ENCODE measurements around the gene PTPRK. TPM values are rescaled to one million over a fixed set of nuclear protein-coding genes. Genes with fewer than 3 reads are reported as not detected.
A peak's percentile ranks its signal among the peaks of the same experiment; 100 is the strongest.

PTPRK gene
- total and polyA plus RNA-seq, 2 of the 13 experiments (the other 11 are each of a cell fraction or from before 2014, with no cell fraction given): 43.6 to 98.3 TPM

- Histone ChIP-seq H3K79me2 (ENCODE audit: insufficient read depth, low read length) (no peaks in the 10 kb centered on the region), H3K27me3 (ENCODE audit: control insufficient read depth in 1 of 2, insufficient read depth in 2 of 2, low read length in 2 of 2) (no peaks in the 10 kb centered on the region), H3K9ac (ENCODE audit: insufficient read depth, low read depth, low read length) (no peak overlapping the region), H3K4me3 (replicated peaks in 1 of 3; ENCODE audit: insufficient read depth in 1 of 3, low read depth in 2 of 3, low read length in 3 of 3) (no peak overlapping the region), H3K27ac (ENCODE audit: extremely low read length, insufficient read depth, low read length) (no peak overlapping the region), H3K4me2 (ENCODE audit: low read depth, low read length) (no peak overlapping the region), H3K4me1 (ENCODE audit: insufficient read depth, low read length) (no peaks in the 10 kb centered on the region), H3K36me3 (replicated peaks in 1 of 2; ENCODE audit: control insufficient read depth in 1 of 2, insufficient read depth in 2 of 2, low read length in 2 of 2) (peaks cover 3 to 29% of the 10 kb centered on the region in 2 experiments), H4K20me1 (ENCODE audit: insufficient read depth, low read length) (no peaks in the 10 kb centered on the region), H2AFZ (ENCODE audit: low read length) (no peak overlapping the region), H3K9me3 (ENCODE audit: low read length) (no peaks in the 10 kb centered on the region)
- intact Hi-C loops (cut with micrococcal nuclease; ENCODE audit: unreplicated experiment): no loop called here
- in situ Hi-C loops (cut with HindIII; ENCODE audit: extremely low pct_ligation_motif_present, low pct_unique_long_range_greater_than_20kb): no loop called here
- BruUV-seq (replicated peaks): no TSS peak
- ChIA-PET CTCF (ENCODE audit: low intra/inter-chr PET ratio, low total read pairs) (no interaction called here), POLR2A (no interaction called here)
- 99% methylated on average over 4 of the region's 4 CpGs for WGBS (ENCODE audit: low lambda C conversion rate)
- DNase-seq (ENCODE audit: low spot score) (no peak), ATAC-seq (no peak; the same call in 2 of the 3 replicates), FAIRE-seq (no peak)
- TF ChIP-seq MAFK (conservative IDR thresholded peaks at IDR 0.05 in 1 of 2, IDR thresholded peaks at IDR 0.05 in 1 of 2; ENCODE audit: low read length in 2 of 2) (peak in 1 of 2 experiments; percentile 30; a peak in 1 of 4 replicates), GMEB2 (CRISPR knock-in tag; IDR thresholded peaks at IDR 0.05; ENCODE audit: low read depth) (no peak), NFE2 (CRISPR knock-in tag; IDR thresholded peaks at IDR 0.05) (no peak)
Measured at GRCh38 chr6:127998985-127999384, 521.4 kb downstream of the PTPRK start.

- intact Hi-C loops (cut with micrococcal nuclease; ENCODE audit: unreplicated experiment): no loop called here
- FAIRE-seq: no peak
- no peak for ATAC-seq
- H4K20me1 ChIP-seq (ENCODE audit: insufficient read depth, low read length): no peaks in the 10 kb centered on the region
- ChIA-PET POLR2A (no interaction called here), CTCF (ENCODE audit: low intra/inter-chr PET ratio, low total read pairs) (no interaction called here)
- DNase-seq (ENCODE audit: low spot score): no peak
- H2AFZ ChIP-seq (ENCODE audit: low read length): no peak overlapping the region
- no peaks in the 10 kb centered on the region for H3K4me1 ChIP-seq (ENCODE audit: insufficient read depth, low read length)
- H3K4me3 ChIP-seq (replicated peaks in 1 of 3; ENCODE audit: insufficient read depth in 1 of 3, low read depth in 2 of 3, low read length in 3 of 3): no peak overlapping the region
- H3K27me3 ChIP-seq (ENCODE audit: control insufficient read depth in 1 of 2, insufficient read depth in 2 of 2, low read length in 2 of 2): no peaks in the 10 kb centered on the region
- WGBS (ENCODE audit: low lambda C conversion rate): 97% methylated on average over 3 of the region's 3 CpGs
- no peaks in the 10 kb centered on the region for H3K79me2 ChIP-seq (ENCODE audit: insufficient read depth, low read length)
- in situ Hi-C loops (cut with HindIII; ENCODE audit: extremely low pct_ligation_motif_present, low pct_unique_long_range_greater_than_20kb): no loop called here
- no peak overlapping the region for H3K4me2 ChIP-seq (ENCODE audit: low read depth, low read length)
- H3K36me3 ChIP-seq (replicated peaks in 1 of 2; ENCODE audit: control insufficient read depth in 1 of 2, insufficient read depth in 2 of 2, low read length in 2 of 2): peaks cover 3 to 27% of the 10 kb centered on the region in 2 experiments
- H3K9ac ChIP-seq (ENCODE audit: insufficient read depth, low read depth, low read length): no peak overlapping the region
- H3K27ac ChIP-seq (ENCODE audit: extremely low read length, insufficient read depth, low read length): no peak overlapping the region
- no TSS peak for BruUV-seq (replicated peaks)
- H3K9me3 ChIP-seq (ENCODE audit: low read length): no peaks in the 10 kb centered on the region
- no peak for TF ChIP-seq ZNF264 (CRISPR knock-in tag; IDR thresholded peaks at IDR 0.05)
- TF ChIP-seq ZFAT (CRISPR knock-in tag; conservative IDR thresholded peaks at IDR 0.05): no peak
- no peak for TF ChIP-seq TEAD2 (CRISPR knock-in tag; IDR thresholded peaks at IDR 0.05)
- no peak for TF ChIP-seq ZUFSP (CRISPR knock-in tag; IDR thresholded peaks at IDR 0.05; ENCODE audit: borderline replicate concordance)
- TF ChIP-seq ZFP37 (CRISPR knock-in tag; IDR thresholded peaks at IDR 0.05; ENCODE audit: borderline replicate concordance): no peak
- TF ChIP-seq PAX8 (CRISPR knock-in tag; IDR thresholded peaks at IDR 0.05; ENCODE audit: borderline replicate concordance): no peak
- no peak for TF ChIP-seq ZNF136 (CRISPR knock-in tag; IDR thresholded peaks at IDR 0.05; ENCODE audit: low read depth)
- no peak for TF ChIP-seq MEIS2 (CRISPR knock-in tag; IDR thresholded peaks at IDR 0.05)
- no peak for TF ChIP-seq CHD2 (IDR thresholded peaks at IDR 0.05; ENCODE audit: low read depth, low read length)
- TF ChIP-seq CSRNP1 (CRISPR knock-in tag; IDR thresholded peaks at IDR 0.05): no peak
Measured at GRCh38 chr6:127997496-127998164, 522.8 kb downstream of the PTPRK start.

Measured in HepG2 (cell line).